Activated CD8-positive, alpha-beta memory T cell treated with anti-CD3 and anti-CD28 coated beads, Interleukin-2, amount 50 U/mL, for 1 hour (primary cell): ENCODE results near the gene OPTN.
"Not testable (repeated sequence)": the region's sequence is repeated elsewhere in the genome, so short reads cannot be mapped to it uniquely, and the experiment has no call there.

Experiments used
- DNase-seq: peaks from one replicate; pipeline ENCODE4 v3.0.0-alpha.2; 2020; ENCODE audit errors: extremely low read depth

Gene OPTN

DNA sequence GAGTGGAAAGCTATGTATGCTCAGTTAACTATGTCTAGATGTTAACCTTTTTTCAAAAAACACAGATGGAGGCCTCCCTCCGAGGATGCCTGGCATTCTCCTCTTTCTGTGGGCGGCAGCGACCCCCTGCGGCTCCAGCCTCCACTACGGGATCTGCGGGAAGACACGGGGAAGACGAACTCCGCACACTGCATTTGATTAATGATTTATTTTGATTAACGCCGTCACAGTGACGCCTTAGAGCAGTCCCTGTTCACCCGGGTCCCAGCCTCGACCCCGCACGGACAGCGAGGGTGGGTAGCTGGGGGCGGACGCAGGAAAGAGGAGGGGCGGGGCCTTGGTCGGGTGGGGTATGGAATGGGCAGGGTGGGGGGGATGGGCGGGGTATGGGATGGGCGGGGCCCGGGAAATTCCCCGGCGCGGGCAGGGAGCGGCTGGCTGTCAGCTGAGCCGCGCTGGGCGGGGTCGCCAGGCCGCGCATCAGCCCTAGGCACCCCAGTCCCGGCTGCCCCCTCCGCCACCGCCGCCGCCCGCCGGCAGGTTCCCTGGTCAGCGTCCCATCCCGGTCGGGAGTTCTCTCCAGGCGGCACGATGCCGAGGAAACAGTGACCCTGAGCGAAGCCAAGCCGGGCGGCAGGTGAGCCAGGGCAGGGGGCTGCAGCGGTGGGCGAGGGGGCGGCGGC lies at the start of gene OPTN:
Gene OPTN, plus strand, starts transcription at position 498 of the 683 bp plus-strand sequence. CDS start 8,960 bp downstream, outside the sequence.
- DNase-seq: peak; percentile 58

DNA sequence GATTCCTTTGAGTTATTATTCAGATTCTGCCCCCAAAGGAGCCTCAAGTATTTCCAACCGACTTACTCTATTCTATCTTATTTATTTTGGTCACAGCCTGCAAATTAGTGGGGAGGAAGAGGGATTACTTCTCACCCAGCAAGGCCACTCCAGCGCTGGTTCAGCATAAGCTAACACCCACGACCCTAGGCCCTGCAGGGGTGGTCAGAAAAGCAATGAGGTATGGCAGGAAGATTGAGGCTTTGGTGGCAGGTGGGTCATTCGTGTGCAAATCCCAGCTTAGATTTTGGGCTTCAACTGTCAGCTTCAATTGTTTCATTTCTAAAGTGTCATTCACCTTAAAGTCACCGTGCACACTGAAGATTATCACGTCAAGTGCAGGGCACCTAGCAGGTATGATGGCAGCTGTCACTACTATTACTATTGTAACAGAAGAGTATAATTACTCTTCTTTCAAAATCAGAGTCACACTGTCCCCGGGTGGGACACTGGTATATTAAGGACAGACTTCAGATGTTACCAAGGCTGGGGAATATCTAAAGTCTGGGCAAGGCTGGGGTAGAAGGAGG lies 48.8 kb upstream of the OPTN start:
- DNase-seq: no peak

DNA sequence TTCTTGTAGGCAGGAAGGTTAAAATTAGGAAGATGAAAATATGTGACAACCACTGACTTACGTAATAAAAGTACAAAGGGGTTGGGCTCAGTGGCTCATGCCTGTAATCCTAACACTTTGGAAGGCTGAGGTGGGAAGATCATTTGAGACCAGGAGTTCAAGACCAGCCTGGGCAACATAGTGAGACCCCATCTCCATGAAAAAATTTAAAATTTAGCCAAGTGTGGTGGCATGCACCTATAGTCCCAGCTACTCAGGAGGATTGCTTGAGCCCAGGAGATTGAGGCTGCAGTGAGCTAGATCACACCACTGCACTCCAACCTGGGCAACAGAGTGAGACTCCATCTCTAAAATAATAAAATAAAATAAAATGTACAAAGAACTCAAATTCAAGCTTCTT lies 46.8 kb upstream of the OPTN start:
- not testable (repeated sequence) for DNase-seq

DNA sequence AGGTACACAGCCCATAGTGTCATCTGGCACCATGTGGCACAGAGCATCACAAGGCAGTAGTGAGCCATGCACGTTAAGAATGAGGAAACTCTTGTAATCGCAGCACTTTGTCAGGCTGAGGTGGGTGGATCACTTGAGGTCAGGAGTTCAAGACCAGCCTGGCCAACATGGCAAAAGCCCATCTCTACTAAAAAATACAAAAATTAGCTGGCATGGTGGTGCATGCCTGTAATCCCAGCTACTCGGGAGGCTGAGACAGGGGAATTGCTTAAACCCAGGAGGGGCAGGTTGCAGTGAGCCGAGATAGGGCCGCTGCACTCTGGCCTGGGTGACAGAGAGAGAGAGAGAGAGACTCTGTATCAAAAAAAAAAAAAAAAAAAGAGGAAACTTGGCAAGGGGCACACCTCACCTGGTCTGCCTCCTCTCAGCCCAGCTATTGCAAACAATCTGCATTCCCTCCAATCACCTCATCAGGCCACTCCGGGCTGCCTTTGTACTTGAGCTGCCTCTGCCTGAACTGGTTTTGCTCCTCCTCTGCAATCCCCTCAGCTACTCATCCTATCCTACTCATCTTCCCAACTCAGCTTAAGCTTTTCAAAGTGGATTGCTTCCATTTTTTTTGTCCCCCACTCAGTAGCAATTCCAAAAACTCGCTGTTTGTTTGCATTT lies 46.0 kb upstream of the OPTN start:
- no peak for DNase-seq

DNA sequence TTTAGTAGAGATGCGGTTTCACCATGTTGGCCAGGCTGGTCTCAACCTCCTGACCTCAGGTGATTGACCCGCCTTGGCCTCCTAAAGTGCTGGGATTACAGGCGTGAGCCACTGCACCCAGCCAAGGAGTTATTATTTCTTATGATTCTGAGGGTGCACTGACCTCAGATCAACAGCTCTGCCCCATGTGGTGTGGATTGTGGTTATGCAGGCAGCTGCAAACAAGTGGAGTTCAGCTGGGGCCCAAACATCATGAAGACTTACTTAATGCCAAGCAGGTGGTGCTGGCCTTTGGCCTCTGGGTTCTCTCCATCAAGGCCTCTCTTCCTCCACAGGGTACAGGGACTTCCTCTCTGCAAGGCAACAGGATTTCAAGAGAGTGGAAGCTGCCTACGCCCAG lies 45.1 kb upstream of the OPTN start:
- DNase-seq: no peak

DNA sequence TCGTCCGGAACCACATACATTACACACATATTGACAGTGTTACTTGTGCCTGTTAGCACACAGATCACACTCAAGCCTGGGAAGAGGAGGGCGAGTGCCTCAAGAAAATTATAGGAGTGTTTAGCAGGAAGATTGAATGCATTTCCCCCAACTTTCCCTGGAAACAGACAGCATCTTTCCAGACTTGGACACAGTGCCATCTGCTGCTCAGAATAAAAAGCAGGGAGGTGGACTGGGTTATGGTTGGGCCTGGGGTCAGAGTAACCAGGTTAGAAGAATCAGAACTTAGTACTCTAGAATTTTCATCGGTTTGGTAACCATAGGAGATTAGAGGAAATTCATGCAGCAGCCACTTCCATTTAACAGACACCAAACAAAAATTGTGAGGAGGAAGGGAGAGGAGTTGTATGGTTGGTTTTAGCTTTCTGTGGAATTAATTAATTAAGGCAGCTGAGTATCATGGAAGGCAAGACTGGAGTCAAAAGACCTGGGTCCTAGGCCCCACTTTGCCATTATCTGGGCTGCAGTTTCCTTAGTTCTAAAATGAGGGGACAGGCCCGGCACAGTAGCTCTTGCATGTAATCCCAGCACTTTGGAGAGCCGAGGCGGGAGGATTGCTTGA lies 43.4 kb upstream of the OPTN start:
- no peak for DNase-seq

DNA sequence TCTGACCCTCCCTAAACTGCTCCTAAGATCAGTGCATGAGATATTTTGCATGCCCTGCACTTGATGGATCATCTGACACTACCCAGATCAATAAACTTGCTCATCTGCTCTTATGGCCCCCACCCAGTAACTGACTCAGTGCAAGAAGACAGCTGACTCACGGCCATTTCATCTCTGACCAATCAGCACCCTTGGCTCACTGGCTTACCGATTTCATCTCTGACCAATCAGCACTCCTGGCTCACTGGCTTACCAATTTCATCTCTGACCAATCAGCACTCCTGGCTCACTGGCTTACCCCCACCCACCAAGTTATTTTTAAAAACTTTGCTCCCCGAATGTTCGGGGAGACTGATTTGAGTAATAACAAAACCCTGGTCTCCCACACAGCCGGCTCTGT lies 37.2 kb upstream of the OPTN start:
- DNase-seq: no peak

DNA sequence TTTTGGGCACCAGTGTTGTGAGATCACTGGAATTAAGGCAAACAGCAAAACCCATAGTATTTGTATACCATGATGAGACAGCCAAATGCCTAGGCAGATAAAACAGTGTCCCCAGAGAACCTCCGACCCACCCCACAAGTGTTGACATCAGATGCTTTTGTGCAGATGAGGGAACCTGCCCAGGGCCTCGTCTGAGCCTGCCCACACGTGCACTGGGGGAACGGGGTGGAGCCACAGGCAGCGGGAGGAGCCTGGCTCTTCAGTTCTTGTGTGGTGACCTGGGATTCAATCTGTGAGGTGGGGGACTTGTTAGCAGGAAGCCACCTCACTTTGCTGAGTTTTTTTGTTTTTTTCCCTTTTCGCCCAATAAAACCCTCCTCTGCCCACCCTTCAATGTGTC lies 33.4 kb upstream of the OPTN start:
- no peak for DNase-seq

DNA sequence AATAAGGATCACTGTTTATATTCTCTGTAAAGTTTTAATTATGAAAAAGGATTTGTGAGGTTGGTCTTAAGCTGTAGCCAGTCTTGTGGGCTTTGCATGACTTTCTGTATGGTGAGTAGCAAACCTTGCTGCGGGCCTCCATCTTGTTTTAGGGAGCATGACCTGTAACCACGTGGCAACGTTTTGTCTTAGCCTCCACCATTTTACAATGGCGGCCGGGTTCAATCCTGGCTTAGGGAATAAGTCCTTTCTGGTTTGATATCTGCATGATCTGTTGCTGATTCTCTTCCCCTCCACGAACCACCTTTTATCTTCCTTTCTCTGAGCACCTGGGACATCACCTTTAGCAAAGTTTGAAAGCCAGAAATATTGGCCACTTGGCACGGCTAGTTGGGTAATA lies 32.5 kb upstream of the OPTN start:
- no peak for DNase-seq

DNA sequence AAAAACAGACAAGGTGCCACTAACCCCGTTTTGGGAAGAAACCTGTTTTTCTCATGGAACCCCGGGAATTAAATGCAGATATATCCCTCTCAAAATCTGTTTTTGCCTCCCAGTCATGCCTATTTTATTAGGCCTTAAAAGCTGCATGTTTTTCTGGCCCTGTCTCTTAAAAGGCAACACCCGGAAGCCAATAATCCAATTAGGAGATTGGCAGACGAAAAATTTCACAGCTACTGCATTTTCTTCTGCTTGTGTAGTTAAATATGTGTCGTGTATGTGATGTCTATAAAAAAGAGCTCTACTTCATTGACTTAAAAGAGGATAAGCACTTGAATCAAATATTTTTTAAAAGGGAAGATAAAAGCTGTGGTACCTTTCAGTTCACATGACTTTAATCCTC lies 31.9 kb upstream of the OPTN start:
- no peak for DNase-seq

DNA sequence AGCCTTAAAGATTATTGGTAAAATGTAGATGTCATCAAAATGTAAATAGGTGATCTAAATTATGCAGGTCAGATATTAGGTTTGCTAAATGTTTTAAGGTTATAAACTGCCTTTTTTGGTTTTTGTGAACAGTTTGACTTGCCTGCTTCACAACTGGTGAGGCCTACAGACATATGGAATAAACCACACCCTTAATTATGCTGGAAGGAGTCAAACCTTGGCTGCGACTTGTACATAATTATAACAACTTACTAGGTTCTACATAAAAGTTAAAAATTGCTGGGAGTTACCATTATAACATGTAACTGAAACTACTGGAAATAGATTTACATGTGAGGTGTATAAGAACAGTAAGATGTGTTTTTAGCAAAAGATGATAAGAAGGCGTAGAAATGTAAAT lies 31.5 kb upstream of the OPTN start:
- DNase-seq: no peak

DNA sequence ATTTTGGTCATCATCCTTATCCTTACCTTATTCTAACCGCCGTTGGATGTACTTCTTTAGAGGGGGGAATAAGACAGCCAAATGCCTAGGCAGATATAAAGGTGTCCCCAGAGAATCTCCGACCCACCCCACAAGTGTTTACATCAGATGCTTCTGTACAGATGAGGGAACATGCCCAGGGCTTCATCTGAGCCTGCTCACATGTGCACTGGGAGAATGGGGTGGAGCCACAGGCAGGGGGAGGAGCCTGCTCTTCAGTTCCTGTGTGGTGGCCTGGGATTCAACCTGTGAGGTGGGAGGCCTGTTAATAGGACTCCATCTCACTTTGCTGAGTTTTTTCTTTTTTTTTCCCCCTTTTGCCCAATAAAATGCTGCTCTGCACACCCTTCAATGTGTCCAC lies 27.6 kb upstream of the OPTN start:
- no peak for DNase-seq

DNA sequence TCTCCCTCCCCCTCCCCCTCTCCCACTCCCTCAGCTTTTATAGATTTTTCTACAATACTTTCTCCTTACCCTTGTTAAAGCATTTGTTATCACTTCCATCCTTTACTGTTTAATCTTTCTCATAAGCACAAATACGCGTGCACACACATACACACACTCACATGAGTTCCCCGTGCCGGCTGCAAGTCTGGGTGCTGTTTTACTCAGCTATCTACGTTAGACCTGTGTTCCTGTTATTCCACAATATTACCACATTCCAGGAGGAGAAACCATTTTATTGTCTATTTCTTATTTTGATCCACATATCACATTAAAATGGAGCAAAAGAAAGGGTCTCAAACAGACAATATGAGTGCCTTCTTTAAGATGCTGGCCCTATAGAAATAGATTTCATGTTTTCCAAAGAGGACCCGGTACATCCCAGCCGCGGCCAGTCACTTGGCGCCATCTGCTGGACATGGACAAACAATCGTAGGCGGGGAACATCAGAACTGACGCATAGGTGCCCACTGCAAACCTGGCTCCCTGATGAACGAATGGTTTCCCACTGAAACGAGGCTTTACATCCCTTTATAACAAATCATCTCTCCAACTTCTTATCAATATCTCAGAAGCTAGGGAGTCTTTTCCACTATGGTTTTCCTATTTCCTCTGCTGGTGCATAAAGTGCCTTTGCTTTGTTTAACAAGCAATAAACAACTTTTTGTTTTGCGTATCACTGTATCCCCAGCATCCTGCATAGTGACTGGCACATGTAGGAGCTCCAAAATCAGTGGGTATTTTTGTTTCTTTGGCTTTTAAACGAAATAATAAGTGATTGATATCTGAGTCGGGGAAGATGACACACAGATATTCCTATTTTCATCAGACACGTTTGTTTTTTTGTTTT lies 25.2 kb upstream of the OPTN start:
- no peak for DNase-seq

DNA sequence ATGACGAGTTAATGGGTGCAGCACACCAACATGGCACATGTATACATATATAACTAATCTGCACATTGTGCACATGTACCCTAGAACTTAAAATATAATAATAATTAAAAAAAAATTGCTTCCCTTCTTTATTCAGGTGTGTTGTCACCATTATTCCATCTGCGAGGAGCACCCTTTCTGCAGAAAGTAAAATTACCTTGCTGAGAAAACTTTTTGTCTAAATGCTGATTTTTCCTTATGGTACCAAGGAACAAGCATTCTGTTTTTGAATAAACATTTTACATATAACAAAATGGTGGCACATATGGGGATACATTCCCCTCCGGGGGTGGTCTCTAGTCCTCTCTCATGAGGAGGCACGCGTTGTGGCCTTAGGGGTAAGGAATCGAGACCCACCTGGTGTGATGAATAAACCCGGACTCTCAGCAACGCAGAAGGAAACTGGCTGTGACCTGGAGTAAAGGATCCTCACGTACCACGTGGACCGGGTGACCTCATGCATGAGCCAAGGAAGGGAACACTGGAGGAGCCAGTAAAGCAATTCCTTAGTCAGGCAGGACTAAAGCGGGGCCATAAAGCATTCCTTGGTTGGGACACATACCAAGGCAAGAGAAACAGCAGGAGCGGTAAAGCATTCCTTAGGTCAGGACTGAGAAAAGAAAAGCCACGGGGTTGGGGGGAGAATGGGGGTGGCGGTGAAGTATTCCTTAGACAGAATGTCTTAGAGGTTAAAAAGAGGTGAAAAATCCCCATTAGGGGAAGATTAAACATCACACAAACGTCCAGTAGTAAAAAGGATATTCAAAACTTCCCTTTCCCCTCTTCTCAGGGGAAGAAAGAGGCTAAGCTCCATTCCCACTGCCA lies 20.8 kb upstream of the OPTN start:
- no peak for DNase-seq

DNA sequence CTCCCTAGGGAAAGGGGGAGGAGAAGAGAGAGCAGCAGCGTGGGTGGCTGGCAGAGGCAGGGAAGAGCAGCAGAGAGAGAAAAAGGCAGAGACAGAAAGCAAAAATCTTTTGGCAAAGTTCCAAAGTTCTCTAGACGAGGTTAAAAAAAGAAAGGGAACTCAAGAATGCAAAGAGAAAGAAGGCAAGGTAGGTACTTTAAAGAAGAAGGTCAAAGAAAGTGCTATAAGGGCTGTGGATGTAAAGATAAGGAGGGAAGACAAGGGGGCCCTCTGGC lies 20.2 kb upstream of the OPTN start:
- DNase-seq: no peak

DNA sequence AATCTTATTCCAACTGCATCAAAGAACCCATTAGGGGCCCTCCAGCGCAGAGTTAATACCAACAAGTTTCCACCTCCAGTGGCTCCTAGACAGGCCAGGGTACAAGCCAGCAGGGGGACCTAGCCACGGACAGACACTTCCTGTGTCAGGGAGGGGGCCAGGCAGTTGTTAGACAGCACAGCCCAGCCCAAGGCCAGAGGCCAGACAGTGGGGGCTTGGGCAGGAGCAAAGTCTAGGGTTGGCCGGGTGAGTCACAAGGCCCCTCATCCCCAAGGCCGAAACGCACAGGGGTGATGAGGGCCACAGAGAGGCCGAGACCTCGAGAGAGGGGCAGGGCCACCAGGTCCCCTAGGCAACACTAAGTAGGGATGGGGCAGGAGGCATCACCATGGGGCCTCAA lies 19.3 kb upstream of the OPTN start:
- DNase-seq: no peak

DNA sequence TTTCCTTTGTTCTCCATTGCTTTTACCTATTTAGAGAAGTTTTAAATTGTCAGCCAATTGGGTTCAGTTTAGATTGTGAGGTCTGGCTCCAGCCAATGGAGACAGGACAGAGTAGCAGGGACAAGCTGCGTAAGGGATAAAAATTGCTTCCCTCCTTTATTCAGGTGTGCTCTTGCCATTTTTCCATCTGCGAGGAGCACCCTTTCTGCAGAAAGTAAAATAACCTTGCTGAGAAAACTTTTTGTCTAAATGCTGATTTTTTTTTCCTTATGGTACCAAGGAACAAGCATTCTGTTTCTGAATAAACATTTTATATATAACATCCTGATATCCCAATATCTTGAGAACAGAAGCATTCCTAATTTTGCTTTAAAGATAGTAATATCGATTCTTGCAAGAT lies 16.3 kb upstream of the OPTN start:
- DNase-seq: not testable (repeated sequence)

DNA sequence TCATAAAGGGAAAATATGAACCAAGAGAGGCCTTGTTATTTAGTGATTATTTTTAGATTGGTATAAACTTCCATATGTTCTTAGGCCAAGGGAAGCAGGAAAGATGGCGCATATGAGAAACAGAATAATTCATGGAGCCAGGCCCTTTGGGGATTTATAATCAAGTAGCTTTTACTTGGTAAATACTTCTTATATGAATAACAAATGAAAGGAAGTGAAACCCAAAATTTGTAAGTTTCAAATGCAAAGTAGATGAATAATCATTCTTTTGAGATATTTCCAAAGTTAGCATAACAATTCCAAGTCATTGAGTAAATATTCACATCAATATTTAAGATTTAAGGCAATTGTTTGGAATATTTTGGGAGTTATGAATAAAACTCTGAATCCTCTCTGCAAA lies 13.9 kb upstream of the OPTN start:
- no peak for DNase-seq

DNA sequence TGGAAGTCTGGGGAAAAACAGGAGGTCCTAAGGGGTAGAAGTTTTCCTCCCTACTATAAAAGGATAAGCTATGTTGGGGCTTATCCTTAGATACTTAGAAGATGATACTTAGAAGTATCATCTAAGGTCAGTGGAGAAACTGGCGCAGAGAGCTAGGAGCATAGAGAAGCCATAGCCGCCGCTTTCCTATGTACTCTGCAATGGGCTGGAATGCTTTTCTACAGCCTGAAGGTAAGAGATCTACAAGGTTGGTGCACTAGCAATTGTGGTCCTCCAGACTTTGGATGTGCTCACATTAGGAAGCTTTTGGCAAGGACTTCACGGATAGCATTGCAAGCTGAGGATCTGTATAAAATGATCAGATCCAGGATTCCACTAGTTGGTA lies 12.4 kb upstream of the OPTN start:
- no peak for DNase-seq

DNA sequence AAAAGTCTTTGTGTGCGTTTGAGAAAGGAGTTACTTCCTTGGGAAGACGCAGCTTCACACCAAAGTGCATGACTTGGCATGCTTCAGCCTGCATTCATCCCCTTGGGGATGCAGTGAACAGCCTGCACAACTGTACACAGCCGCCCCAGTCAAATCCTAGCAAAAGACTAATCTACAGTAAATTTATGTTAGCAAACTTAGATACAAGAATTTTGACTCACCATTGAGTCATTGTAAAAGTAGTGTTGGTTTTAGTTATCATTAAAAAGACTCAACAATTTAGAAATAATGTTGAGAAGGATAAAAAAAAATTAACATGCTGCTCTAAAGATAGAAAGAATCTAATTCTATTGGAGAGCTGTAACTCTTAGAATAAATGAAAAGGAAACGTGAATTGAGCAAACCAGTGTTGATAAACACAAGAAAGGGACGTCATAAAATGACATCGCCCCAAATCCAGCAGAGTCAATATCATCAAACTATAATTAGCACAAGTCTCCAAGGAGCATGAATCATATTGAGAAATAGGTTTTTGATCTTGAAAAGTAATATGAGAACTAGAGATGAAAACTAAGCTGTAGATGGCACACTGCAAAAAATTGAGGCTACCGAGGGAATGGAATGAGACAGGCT lies 11.9 kb upstream of the OPTN start:
- DNase-seq: no peak

DNA sequence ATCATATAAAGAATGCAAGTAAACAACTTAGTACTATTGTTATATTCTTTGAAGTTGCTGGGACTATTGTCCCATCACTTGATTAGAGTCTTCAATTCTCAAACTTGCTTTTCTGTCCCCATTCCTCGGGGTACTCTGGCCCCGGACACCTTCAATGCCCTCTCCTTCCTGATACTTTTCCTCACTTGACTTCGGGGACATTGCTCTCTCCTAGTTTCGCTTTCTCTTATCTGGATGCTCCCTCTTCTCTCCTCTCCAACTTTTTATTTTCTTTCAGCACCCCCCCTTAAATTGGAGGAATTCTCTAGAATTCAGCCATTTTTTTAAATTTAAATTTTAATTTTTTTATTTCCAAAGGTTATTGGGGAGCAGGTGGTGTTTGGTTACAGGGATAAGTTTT lies 10.6 kb upstream of the OPTN start:
- DNase-seq: no peak
